ENCODE data around the gene TTC9C. TPM values are rescaled to one million over a fixed set of nuclear protein-coding genes. Genes with fewer than 3 reads are reported as not detected.

The TTC9C gene
- total RNA-seq, 1 experiment from 2014 or later: 33.3 TPM

DNA sequence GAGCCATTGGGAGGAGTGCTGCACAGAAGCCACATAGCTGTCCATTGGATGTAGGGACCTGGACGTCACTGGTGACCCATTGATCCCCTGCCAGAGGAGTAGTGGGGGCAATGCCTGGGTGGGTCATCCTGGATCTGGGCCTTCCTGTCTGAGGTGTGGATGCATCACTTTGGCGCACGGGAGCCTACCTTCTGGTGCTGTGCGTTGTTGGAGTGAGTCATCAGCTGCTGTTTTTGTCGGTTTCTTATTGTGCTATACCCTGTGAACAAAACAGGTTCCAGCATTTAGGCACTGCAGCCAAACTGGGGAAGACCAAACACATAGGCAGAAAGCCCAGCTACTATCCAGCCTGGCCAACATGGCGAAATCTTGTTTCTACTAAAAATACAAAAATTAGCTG lies 46.1 kb downstream of the TTC9C start:
- no peak for ATAC-seq
- H3K79me2 ChIP-seq (ENCODE audit: insufficient read depth, low read length): peaks cover 19% of the 10 kb centered on the region

More for the DNA sequence above, 46.1 kb downstream of the TTC9C start:
- no peak overlapping the region for H2AFZ ChIP-seq (ENCODE audit: low read depth, low read length, poor library complexity, severe bottlenecking)
- H3K36me3 ChIP-seq (ENCODE audit: control insufficient read depth in 1 of 2, insufficient read depth in 2 of 2, low read length in 2 of 2): peaks cover 3 to 13% of the 10 kb centered on the region in 2 experiments; a peak in 3 of 4 replicates
- intact Hi-C loops (cut with micrococcal nuclease): no loop called here
- H3K4me2 ChIP-seq (ENCODE audit: low read length): no peak overlapping the region
- POLR2A ChIA-PET: interaction anchor here (1.0 kb wide), 1 partner anchor 67 kb away, joined by 7 read pairs; no protein-coding TSS in a partner anchor
- H3K4me1 ChIP-seq (ENCODE audit: control insufficient read depth in 1 of 2, insufficient read depth in 2 of 2, low read length in 2 of 2): peaks cover 7 to 24% of the 10 kb centered on the region in 2 experiments; a peak in 3 of 4 replicates
- H3K9ac ChIP-seq (ENCODE audit: low read length): no peak overlapping the region
- H3K27ac ChIP-seq (ENCODE audit: low read depth, low read length): no peak overlapping the region
- TF ChIP-seq EGR1 (IDR thresholded peaks at IDR 0.05; ENCODE audit: low read depth) (no peak), POLR2A (IDR thresholded peaks at IDR 0.05; ENCODE audit: borderline replicate concordance, extremely low read depth, insufficient read depth, insufficient read length) (no peak), SIN3A (IDR thresholded peaks at IDR 0.05; ENCODE audit: low read depth) (no peak), RAD21 (IDR thresholded peaks at IDR 0.05; ENCODE audit: low read depth) (no peak), POLR2AphosphoS5 (IDR thresholded peaks at IDR 0.05; ENCODE audit: low read depth, low read length) (no peak), YY1 (IDR thresholded peaks at IDR 0.05; ENCODE audit: extremely low read depth, insufficient replicate concordance, low read depth, low read length) (no peak), ATF3 (IDR thresholded peaks at IDR 0.05) (no peak), ELF1 (IDR thresholded peaks at IDR 0.05; ENCODE audit: borderline replicate concordance, low read depth) (no peak), CBX3 (IDR thresholded peaks at IDR 0.05; ENCODE audit: low read depth) (no peak), ZBTB33 (IDR thresholded peaks at IDR 0.05; ENCODE audit: extremely low read depth, insufficient replicate concordance, low read length) (no peak), SRF (IDR thresholded peaks at IDR 0.05; ENCODE audit: low read depth) (no peak), ZFX (IDR thresholded peaks at IDR 0.05) (no peak)
- TF ChIP-seq, protein P1, sequence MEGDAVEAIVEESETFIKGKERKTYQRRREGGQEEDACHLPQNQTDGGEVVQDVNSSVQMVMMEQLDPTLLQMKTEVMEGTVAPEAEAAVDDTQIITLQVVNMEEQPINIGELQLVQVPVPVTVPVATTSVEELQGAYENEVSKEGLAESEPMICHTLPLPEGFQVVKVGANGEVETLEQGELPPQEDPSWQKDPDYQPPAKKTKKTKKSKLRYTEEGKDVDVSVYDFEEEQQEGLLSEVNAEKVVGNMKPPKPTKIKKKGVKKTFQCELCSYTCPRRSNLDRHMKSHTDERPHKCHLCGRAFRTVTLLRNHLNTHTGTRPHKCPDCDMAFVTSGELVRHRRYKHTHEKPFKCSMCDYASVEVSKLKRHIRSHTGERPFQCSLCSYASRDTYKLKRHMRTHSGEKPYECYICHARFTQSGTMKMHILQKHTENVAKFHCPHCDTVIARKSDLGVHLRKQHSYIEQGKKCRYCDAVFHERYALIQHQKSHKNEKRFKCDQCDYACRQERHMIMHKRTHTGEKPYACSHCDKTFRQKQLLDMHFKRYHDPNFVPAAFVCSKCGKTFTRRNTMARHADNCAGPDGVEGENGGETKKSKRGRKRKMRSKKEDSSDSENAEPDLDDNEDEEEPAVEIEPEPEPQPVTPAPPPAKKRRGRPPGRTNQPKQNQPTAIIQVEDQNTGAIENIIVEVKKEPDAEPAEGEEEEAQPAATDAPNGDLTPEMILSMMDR (IDR thresholded peaks at IDR 0.05 in 2 of 3, conservative IDR thresholded peaks at IDR 0.05 in 1 of 3; ENCODE audit: borderline replicate concordance in 1 of 3, insufficient read depth in 1 of 3, low read depth in 2 of 3, low read length in 2 of 3): no peak
- H3K9me3 ChIP-seq (ENCODE audit: control insufficient read depth in 1 of 2, insufficient read depth in 1 of 2, low read depth in 1 of 2, low read length in 2 of 2): no peaks in the 10 kb centered on the region
- no TSS peak for BruUV-seq (replicated peaks)
- no peaks in the 10 kb centered on the region for H4K20me1 ChIP-seq (ENCODE audit: insufficient read depth)
- RAD21 ChIA-PET (ENCODE audit: low non-redundant PET in 1 of 2, low total read pairs in 2 of 2, uncharacterized antibody in 2 of 2, unreplicated experiment in 2 of 2): no interaction called here
- CTCF ChIA-PET: interaction anchor here (1.1 kb wide), 1 partner anchor 12 kb away, joined by 3 read pairs; no protein-coding TSS in a partner anchor
- no peaks in the 10 kb centered on the region for H3K9me2 ChIP-seq (ENCODE audit: insufficient read depth)
- DNase-seq (ENCODE audit: low read depth, low spot score): no peak
- H3K27me3 ChIP-seq (ENCODE audit: insufficient read depth, low read length): no peaks in the 10 kb centered on the region
- H3K4me3 ChIP-seq (replicated peaks in 1 of 2; ENCODE audit: low read depth in 1 of 2, low read length in 2 of 2): no peak overlapping the region

Data from HCT116 (cell line).